HG03354 (cell line): ENCODE results near the gene TBXT.

ENCODE experiments used
- ATAC-seq: cut with Tn5 transposase; IDR thresholded peaks from one replicate; pipeline ENCODE4 v1.9.1; 2021; ENCODE audit warnings: mild to moderate bottlenecking; ENCODE audit not compliant: unreplicated experiment, poor library complexity, severe bottlenecking

The TBXT gene

GRCh38 chr6:166173281-166173951, 5.8 kb upstream of the TBXT start:
- ATAC-seq, result no peak

- no peak for ATAC-seq
These were observed 4.9 kb upstream of the TBXT start for GRCh38 chr6:166172546-166172945.

- ATAC-seq, result no peak
These were observed 2.1 kb upstream of the TBXT start for GRCh38 chr6:166169549-166170421.

- no peak for ATAC-seq
These were observed 1.2 kb upstream of the TBXT start for GRCh38 chr6:166168616-166169548.

GRCh38 chr6:166167258-166167731, 356 bp downstream of the TBXT start:
- ATAC-seq, result no peak

- no peak for ATAC-seq
These were observed 1.1 kb downstream of the TBXT start for GRCh38 chr6:166166314-166167257.

GRCh38 chr6:166165558-166166313, 1.9 kb downstream of the TBXT start:
- ATAC-seq, result no peak

- ATAC-seq, result peak; percentile 65
These were observed 4.9 kb downstream of the TBXT start for GRCh38 chr6:166162599-166163342.

GRCh38 chr6:166157930-166158617, 9.6 kb downstream of the TBXT start:
- ATAC-seq, result no peak

GRCh38 chr6:166156942-166157341, 10.7 kb downstream of the TBXT start:
- ATAC-seq, result no peak

GRCh38 chr6:166153966-166154365, 13.7 kb downstream of the TBXT start:
- no peak for ATAC-seq

- ATAC-seq, result no peak
These were observed 15.0 kb downstream of the TBXT start for GRCh38 chr6:166152660-166153059.

- no peak for ATAC-seq
These were observed 15.9 kb downstream of the TBXT start for GRCh38 chr6:166151798-166152197.

- ATAC-seq, result no peak
These were observed 21.9 kb downstream of the TBXT start for GRCh38 chr6:166145751-166146150.

- no peak for ATAC-seq
These were observed 24.6 kb downstream of the TBXT start for GRCh38 chr6:166143011-166143410.

- ATAC-seq, result no peak
These were observed 39.8 kb downstream of the TBXT start for GRCh38 chr6:166127624-166128472.
